Common myeloid progenitor, CD34-positive (primary cell): ENCODE data around the gene SEPSECS.

Experiments used
- CTCF ChIA-PET: fragments of 350-600 bp; sonication (Branson Sonifier 250); formaldehyde crosslinking; loops from one replicate; lab custom pipeline; 2021; ENCODE audit warnings: antibody characterized with exemption; lab: Charles Lee
- POLR2A ChIA-PET: fragments of 350-600 bp; sonication (Branson Sonifier 250); formaldehyde crosslinking; loops from one replicate; lab custom pipeline; 2021; ENCODE audit warnings: antibody characterized with exemption; lab: Charles Lee
- DNase-seq, 3 donors: peaks; one replicate each; pipeline versions ENCODE4 v3.0.0 to v3.0.0-alpha.2; 2013
- H3K27ac ChIP-seq, 2 experiments: 1 replicate in 1 of 2; 2 replicates in 1 of 2; pipeline ENCODE4 v1.7.0; 2013; ENCODE audit warnings: inconsistent platforms in 2 of 2, low read length in 2 of 2, mild to moderate bottlenecking in 2 of 2, low read depth in 1 of 2, moderate library complexity in 1 of 2; ENCODE audit not compliant: severe bottlenecking in 2 of 2, insufficient read depth in 1 of 2, poor library complexity in 1 of 2
- H3K27me3 ChIP-seq, 5 experiments: replicated peaks in 2 of 5; 1 replicate in 3 of 5; 2 replicates in 2 of 5; pipeline versions ENCODE4 v1.6.1 to v1.7.0; 2013; ENCODE audit warnings: low read length in 4 of 5, mild to moderate bottlenecking in 2 of 5, moderate library complexity in 2 of 5, inconsistent platforms in 1 of 5; ENCODE audit not compliant: insufficient read depth in 5 of 5, control insufficient read depth in 4 of 5
- H3K36me3 ChIP-seq, 4 experiments: 1 replicate in 2 of 4; 2 replicates in 2 of 4; pipeline versions ENCODE4 v1.6.1 to v1.7.0; 2013; ENCODE audit warnings: low read length in 3 of 4, control low read depth in 1 of 4, mild to moderate bottlenecking in 1 of 4; ENCODE audit not compliant: control insufficient read depth in 4 of 4, insufficient read depth in 4 of 4
- H3K4me1 ChIP-seq, 4 experiments: 1 replicate in 3 of 4; 2 replicates in 1 of 4; pipeline versions ENCODE4 v1.6.1 to v1.7.1; 2013; ENCODE audit warnings: low read length in 3 of 4, mild to moderate bottlenecking in 3 of 4, control low read depth in 1 of 4, inconsistent platforms in 1 of 4, moderate library complexity in 1 of 4; ENCODE audit not compliant: control insufficient read depth in 4 of 4, insufficient read depth in 4 of 4; ENCODE audit errors: control extremely low read depth in 1 of 4
- H3K4me3 ChIP-seq, 7 experiments: 1 replicate in 4 of 7; 2 replicates in 3 of 7; pipeline versions ENCODE4 v1.5.1 to v1.7.0; 2013; ENCODE audit warnings: mild to moderate bottlenecking in 7 of 7, low read length in 6 of 7, moderate library complexity in 6 of 7, inconsistent platforms in 2 of 7, low read depth in 2 of 7, control low read depth in 1 of 7; ENCODE audit not compliant: insufficient read depth in 4 of 7, control insufficient read depth in 1 of 7; ENCODE audit errors: extremely low read depth in 1 of 7
- H3K9me3 ChIP-seq, 5 experiments: 1 replicate in 4 of 5; 2 replicates in 1 of 5; pipeline versions ENCODE4 v1.6.1 to v1.7.1; 2013; ENCODE audit warnings: low read length in 4 of 5, mild to moderate bottlenecking in 2 of 5, inconsistent platforms in 1 of 5, low read depth in 1 of 5, moderate library complexity in 1 of 5; ENCODE audit not compliant: control insufficient read depth in 4 of 5, insufficient read depth in 2 of 5; ENCODE audit errors: control extremely low read depth in 1 of 5
- WGBS: methylation state at CpG from one replicate; pipeline ENCODE4 v1.1.5; 2013; ENCODE audit not compliant: insufficient coverage; 5-methylcytosine and 5-hydroxymethylcytosine counted together

The SEPSECS gene

GRCh38 chr4:25078523-25078922 lies 81.7 kb downstream of the SEPSECS start:
- POLR2A ChIA-PET: no interaction called here
- no peaks in the 10 kb centered on the region for H3K36me3 ChIP-seq

GRCh38 chr4:25076625-25077398 lies 83.4 kb downstream of the SEPSECS start:
- Histone ChIP-seq H3K9me3 (peaks cover 0 to 4% (median 3%) of the 10 kb centered on the region in 5 experiments), H3K4me1 (no peaks in the 10 kb centered on the region), H3K27ac (no peak overlapping the region), H3K36me3 (no peaks in the 10 kb centered on the region), H3K4me3 (no peak overlapping the region), H3K27me3 (no peaks in the 10 kb centered on the region)
- 100% methylated on average over 1 of the region's 3 CpGs for WGBS
- CTCF ChIA-PET: interaction anchor here (1.3 kb wide), 1 partner anchor 11 kb away, joined by 3 read pairs; no protein-coding TSS in a partner anchor
- no peak for DNase-seq
- POLR2A ChIA-PET: no interaction called here

More at GRCh38 chr4:25078523-25078922, 81.7 kb downstream of the SEPSECS start:
- no peak for DNase-seq
- peaks cover 0 to 3% (median 0%) of the 10 kb centered on the region in 5 experiments for H3K9me3 ChIP-seq
- no peak overlapping the region for H3K4me3 ChIP-seq
- H3K27ac ChIP-seq: no peak overlapping the region
- CTCF ChIA-PET: interaction anchor here (1.3 kb wide), 2 partner anchors 13 to 605 kb away, joined by 3 read pairs; no protein-coding TSS in a partner anchor
- H3K4me1 ChIP-seq: no peaks in the 10 kb centered on the region
- 92% methylated on average over 4 of the region's 4 CpGs for WGBS
- H3K27me3 ChIP-seq: no peaks in the 10 kb centered on the region

DNA sequence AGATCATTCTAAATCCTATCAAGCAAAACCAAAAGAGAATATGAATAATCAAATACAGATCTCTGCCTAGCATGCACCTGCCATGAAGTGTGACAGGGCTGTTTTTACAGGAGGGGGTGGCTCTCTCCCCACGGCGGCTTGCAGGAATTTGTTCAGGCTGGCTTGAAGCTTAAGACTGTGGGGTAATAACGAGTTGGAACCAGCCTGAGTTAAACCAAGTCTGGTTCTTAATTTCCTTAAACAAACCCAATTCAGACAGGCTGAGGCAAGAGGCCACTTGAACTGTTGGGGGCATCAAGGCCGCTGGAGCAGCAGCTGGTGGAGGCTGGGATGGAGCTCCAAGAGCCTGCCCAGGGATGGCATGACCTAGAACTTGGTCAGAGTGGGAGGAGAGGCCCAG lies 84.4 kb downstream of the SEPSECS start:
- ChIA-PET CTCF (interaction anchor here (1.0 kb wide), 1 partner anchor 76 kb away, joined by 3 read pairs; no protein-coding TSS in a partner anchor), POLR2A (no interaction called here)
- WGBS: 83% methylated on average over 1 of the region's 4 CpGs
- H3K9me3 ChIP-seq: peaks cover 0 to 4% (median 3%) of the 10 kb centered on the region in 5 experiments
- no peaks in the 10 kb centered on the region for H3K4me1 ChIP-seq
- H3K27me3 ChIP-seq: no peaks in the 10 kb centered on the region
- H3K27ac ChIP-seq: no peak overlapping the region
- no peaks in the 10 kb centered on the region for H3K36me3 ChIP-seq
- H3K4me3 ChIP-seq: no peak overlapping the region
- DNase-seq: no peak

GRCh38 chr4:25075129-25075528 lies 85.1 kb downstream of the SEPSECS start:
- no peaks in the 10 kb centered on the region for H3K27me3 ChIP-seq
- POLR2A ChIA-PET: no interaction called here
- no peak overlapping the region for H3K4me3 ChIP-seq
- CTCF ChIA-PET: interaction anchor here (1.0 kb wide), 1 partner anchor 75 kb away, joined by 3 read pairs; no protein-coding TSS in a partner anchor
- no peak overlapping the region for H3K27ac ChIP-seq
- DNase-seq: no peak
- 97% methylated on average over 11 of the region's 11 CpGs for WGBS
- H3K9me3 ChIP-seq: peaks cover 0 to 4% (median 3%) of the 10 kb centered on the region in 5 experiments
- H3K36me3 ChIP-seq: no peaks in the 10 kb centered on the region
- no peaks in the 10 kb centered on the region for H3K4me1 ChIP-seq

DNA sequence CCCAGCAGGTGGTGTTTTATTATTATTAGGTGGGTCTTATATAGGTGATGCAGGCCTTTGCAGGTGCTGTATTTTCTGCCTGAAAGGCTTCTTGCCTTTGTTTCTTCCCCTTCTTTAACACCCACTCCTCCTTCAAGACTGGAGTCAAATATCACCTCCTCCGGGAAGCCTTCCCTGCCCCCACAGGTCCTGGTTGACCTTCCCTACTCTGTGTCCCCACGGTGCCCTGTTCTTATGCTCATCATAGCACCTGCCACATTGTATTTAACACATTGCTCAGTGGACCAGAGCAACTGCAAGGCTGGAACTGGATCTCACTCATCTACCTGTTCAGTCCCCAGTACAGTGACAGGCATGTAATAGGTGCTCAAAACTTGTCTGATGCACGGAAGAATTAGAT lies 89.7 kb downstream of the SEPSECS start:
- WGBS: 100% methylated on average over 3 of the region's 3 CpGs
- no peak for DNase-seq
- Histone ChIP-seq H3K36me3 (no peaks in the 10 kb centered on the region), H3K4me3 (no peak overlapping the region), H3K4me1 (no peaks in the 10 kb centered on the region), H3K27me3 (no peaks in the 10 kb centered on the region), H3K27ac (no peak overlapping the region), H3K9me3 (peaks cover 0 to 4% (median 0%) of the 10 kb centered on the region in 5 experiments)
- ChIA-PET CTCF (no interaction called here), POLR2A (no interaction called here)
